Bronchial epithelial cell (primary cell): Measurements from ENCODE around the gene SMARCD1. TPM values are rescaled to one million over a fixed set of nuclear protein-coding genes. Genes with fewer than 3 reads are reported as not detected.

Source experiments
- DNase-seq: peaks from one replicate; pipeline ENCODE4 v3.0.0-alpha.2; 2010; ENCODE audit warnings: low read depth
- FAIRE-seq: peaks from 2 replicates; lab custom pipeline; 2011; peaks lifted over from hg19 to GRCh38; lab: Jason Lieb, UNC
- H3K27me3 ChIP-seq: 2 replicates; pipeline ENCODE4 v1.5.1; 2011; ENCODE audit warnings: low read length; ENCODE audit not compliant: control insufficient read depth, insufficient read depth
- H3K36me3 ChIP-seq: 2 replicates; pipeline ENCODE4 v1.5.1; 2011; ENCODE audit warnings: low read length; ENCODE audit not compliant: control insufficient read depth, insufficient read depth
- H3K4me3 ChIP-seq: 2 replicates; pipeline ENCODE4 v1.5.1; 2011; ENCODE audit warnings: mild to moderate bottlenecking, low read depth, low read length, control low read depth
- CTCF ChIP-seq: IDR thresholded peaks from 2 replicates; pipeline ENCODE4 v1.5.1; 2011; ENCODE audit warnings: mild to moderate bottlenecking, moderate library complexity, low read length, control low read depth, inconsistent platforms; ENCODE audit not compliant: insufficient read depth, severe bottlenecking
- total RNA-seq: library from RNA; depleted of rRNA; stranded (reverse); fragments of >200 nt; gene quantifications from 2 replicates; pipeline ENCODE4 v1.2.1, GENCODE V29; 2014

The SMARCD1 gene
- total RNA-seq, 1 donor from 2014 or later: 24.2 TPM

- no peak for TF ChIP-seq CTCF
- peak; percentile 62 for FAIRE-seq
- no peak for DNase-seq
- Histone ChIP-seq H3K4me3 (no peak overlapping the region), H3K36me3 (peaks cover 33% of the 10 kb centered on the region), H3K27me3 (no peaks in the 10 kb centered on the region)
Measured at GRCh38 chr12:50097952-50098351, 12.8 kb downstream of the SMARCD1 start.

- H3K27me3 ChIP-seq: no peaks in the 10 kb centered on the region
- H3K4me3 ChIP-seq: no peak overlapping the region
- peaks cover 27% of the 10 kb centered on the region for H3K36me3 ChIP-seq
- FAIRE-seq (no peak), DNase-seq (peak; percentile 48)
- no peak for TF ChIP-seq CTCF
Measured at GRCh38 chr12:50099302-50100008, 14.3 kb downstream of the SMARCD1 start.

GRCh38 chr12:50100561-50100960 is 15.4 kb downstream of the SMARCD1 start:
- H3K4me3 ChIP-seq: no peak overlapping the region
- H3K27me3 ChIP-seq: no peaks in the 10 kb centered on the region
- no peak for DNase-seq
- no peak for TF ChIP-seq CTCF
- peaks cover 23% of the 10 kb centered on the region for H3K36me3 ChIP-seq
- FAIRE-seq: no peak

GRCh38 chr12:50101663-50102062 is 16.5 kb downstream of the SMARCD1 start:
- DNase-seq (peak; percentile 34), FAIRE-seq (no peak)
- Histone ChIP-seq H3K4me3 (no peak overlapping the region), H3K36me3 (peaks cover 13% of the 10 kb centered on the region), H3K27me3 (no peaks in the 10 kb centered on the region)
- TF ChIP-seq CTCF: peak; percentile 46

GRCh38 chr12:50102131-50102531 is 17.0 kb downstream of the SMARCD1 start:
- DNase-seq (no peak), FAIRE-seq (no peak)
- Histone ChIP-seq H3K4me3 (no peak overlapping the region), H3K36me3 (peaks cover 11% of the 10 kb centered on the region), H3K27me3 (no peaks in the 10 kb centered on the region)
- no peak for TF ChIP-seq CTCF

GRCh38 chr12:50102646-50103309 is 17.6 kb downstream of the SMARCD1 start:
- no peak overlapping the region for H3K4me3 ChIP-seq
- DNase-seq: no peak
- peaks cover 11% of the 10 kb centered on the region for H3K36me3 ChIP-seq
- no peak for TF ChIP-seq CTCF
- peak; percentile 32 for FAIRE-seq
- no peaks in the 10 kb centered on the region for H3K27me3 ChIP-seq
